ENCODE data around the gene HIP1.

DNA sequence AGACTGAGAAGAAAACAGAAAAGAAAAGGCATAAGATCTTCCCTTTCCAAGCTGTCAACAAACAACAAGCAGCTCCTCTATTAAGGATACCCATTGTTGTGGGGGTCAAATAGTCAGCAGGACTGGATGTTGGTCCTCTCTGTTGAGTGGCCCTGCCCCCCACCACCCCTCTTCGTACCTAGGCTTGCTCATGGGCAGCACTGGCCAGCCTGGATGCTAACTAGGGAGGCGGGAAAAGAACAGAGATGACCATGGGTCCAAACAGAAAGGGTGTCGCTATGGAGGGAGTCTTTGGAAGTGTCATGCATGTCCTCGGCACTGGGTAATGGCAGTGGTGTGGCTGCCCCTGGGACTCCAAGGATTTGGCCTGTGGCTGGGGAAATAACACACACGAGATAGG, 201.0 kb downstream of the HIP1 start:
- TF ChIP-seq, protein P1, sequence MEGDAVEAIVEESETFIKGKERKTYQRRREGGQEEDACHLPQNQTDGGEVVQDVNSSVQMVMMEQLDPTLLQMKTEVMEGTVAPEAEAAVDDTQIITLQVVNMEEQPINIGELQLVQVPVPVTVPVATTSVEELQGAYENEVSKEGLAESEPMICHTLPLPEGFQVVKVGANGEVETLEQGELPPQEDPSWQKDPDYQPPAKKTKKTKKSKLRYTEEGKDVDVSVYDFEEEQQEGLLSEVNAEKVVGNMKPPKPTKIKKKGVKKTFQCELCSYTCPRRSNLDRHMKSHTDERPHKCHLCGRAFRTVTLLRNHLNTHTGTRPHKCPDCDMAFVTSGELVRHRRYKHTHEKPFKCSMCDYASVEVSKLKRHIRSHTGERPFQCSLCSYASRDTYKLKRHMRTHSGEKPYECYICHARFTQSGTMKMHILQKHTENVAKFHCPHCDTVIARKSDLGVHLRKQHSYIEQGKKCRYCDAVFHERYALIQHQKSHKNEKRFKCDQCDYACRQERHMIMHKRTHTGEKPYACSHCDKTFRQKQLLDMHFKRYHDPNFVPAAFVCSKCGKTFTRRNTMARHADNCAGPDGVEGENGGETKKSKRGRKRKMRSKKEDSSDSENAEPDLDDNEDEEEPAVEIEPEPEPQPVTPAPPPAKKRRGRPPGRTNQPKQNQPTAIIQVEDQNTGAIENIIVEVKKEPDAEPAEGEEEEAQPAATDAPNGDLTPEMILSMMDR (IDR thresholded peaks at IDR 0.05) = no peak
- no peak for TF ChIP-seq POLR2A (IDR thresholded peaks at IDR 0.05)

Data from esophagus squamous epithelium (tissue), 4 donors.